ENCODE data around the gene FAM204A.

The FAM204A gene

DNA sequence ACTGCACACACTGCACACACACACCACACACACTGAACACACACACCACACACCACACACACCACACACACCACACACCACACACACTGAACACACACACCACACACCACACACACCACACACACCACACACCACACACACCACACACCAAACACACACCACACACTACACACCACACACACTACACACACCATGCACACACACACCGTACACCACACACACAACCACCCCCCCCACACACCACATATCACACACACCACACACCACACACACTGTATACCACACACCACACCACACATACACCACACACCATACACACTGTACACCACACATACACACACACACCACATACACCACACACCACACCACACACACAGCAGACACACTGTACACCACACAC, 59.5 kb downstream of the FAM204A start:
- no peak for DNase-seq

DNA sequence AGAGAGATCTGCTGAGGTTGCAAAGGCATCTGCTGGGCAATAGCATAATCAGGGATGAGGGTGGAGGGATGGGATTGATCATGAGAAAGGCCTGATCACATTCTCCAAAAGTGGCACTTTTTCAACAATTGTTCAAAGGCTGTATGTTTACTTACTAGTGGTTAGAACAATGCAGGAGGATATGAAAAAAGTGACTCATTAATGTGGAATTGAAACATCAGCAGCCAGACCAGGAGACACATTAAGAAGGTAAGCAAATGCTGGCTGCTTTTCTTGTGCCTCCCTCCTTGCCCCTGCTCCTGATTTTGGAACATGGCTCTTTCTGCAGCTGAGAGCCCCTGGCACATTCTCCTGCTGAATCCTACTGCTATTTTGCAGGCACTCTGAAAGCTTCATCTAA, 63.5 kb downstream of the FAM204A start:
- no peak for DNase-seq

DNA sequence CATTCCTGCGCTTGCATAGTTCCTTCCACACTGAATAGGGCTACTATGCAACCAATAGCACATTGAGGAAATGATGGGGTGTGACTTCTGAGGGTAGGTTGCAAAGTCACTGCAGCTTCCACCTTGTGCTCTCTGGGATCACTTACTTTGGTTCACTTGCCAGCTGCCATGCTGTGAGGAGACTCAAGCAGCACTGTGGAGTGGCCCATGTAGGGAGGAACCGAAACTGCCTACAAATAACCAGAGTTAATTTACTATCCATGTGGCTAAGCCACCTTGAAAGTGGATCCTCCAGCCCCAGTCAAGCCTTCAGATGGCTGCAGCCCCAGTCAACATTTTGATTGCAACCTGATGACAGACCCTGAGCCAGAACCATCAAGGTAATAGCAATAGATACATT, 64.3 kb downstream of the FAM204A start:
- no peak for DNase-seq

DNA sequence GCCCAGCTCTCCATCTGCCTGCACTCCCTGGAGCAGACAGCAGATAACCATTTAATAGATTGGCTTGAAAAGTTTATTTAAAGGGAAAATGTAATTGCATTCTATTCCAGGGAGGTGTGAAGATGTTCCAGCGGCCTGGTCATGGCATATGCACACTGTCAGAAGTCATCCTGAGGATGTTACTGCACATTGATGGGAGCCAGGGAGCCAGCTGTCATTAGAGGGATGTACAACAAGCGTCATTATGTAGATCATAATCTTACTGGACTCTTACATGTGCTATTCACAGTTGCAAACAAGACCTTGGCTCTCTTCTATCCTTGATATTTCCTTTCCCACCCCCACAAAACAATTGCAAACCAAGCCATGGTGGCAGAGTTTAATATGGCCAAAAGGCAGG, 65.4 kb downstream of the FAM204A start:
- no peak for DNase-seq

DNA sequence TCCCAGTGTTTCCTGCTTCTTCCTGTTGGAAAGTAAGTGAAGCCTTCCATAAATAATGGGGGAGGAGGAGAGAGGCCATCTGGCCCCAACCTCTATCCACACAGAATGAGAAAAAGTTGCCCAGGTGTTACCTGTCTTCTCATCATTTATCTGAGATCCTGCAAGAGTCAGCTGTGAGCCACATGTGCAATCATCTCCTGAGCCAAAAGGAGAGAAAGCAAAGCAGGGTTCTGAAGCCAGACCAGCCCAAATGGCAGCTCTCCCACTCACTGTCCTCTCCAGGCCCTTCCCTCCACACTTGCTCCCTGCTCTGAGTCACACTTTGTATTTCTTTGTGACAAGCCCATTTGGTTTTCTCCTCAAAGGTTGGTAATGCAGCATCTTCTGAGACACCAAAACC, 65.9 kb downstream of the FAM204A start:
- DNase-seq: no peak

DNA sequence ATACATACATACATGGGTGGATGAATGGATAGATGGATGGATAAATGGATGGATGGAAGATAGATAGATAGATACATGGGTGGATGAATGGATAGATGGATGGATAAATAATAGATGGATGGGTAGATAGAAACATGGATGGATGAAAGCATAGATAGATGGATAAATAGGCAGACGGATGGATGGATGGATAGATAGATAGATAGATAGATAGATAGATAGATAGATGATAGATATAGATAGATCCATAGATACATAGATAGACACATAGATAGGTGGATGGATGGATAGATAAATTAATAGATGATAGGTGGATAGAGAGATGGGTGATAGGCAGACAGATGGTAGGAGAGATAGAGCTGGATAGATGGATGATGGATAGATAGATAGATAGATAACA, 68.5 kb downstream of the FAM204A start:
- DNase-seq: no peak

- DNase-seq: no peak
These were observed 69.4 kb downstream of the FAM204A start for GRCh38 chr10:118272767-118273166.

DNA sequence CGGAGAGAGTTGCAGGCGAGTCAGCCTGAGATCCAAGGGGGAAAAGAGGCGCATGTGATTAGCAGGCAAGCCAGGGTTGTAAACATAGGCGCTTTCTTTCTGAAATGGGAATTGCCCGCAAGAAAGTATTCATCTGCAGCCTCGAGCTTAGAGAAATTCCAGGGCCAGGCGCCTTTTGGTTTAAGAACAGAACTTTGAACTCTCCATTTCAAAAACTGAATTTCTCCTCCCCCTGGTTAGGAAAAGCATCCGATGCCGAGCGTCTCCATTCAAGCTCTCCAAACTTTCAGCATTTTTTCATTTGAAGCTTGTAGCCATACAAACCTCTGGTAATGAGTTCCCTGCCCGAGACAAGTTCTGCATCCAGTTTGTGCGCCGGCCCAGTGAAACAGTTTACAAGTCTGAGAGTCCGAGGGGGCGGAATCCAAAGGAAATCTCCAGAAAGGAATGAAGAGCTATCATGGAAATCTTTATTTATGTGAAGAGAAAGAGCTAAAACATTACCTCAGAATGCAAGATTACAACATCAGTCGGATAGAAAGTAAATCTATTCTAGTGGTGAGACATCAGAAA, 69.9 kb downstream of the FAM204A start:
- DNase-seq: peak in 23 of 56 donors; percentile 5 to 69 (median 21)

GRCh38 chr10:118271671-118272070, 70.5 kb downstream of the FAM204A start:
- peak in 1 of 56 donors; percentile 34 for DNase-seq

GRCh38 chr10:118266098-118266748, 75.9 kb downstream of the FAM204A start:
- DNase-seq: no peak

DNA sequence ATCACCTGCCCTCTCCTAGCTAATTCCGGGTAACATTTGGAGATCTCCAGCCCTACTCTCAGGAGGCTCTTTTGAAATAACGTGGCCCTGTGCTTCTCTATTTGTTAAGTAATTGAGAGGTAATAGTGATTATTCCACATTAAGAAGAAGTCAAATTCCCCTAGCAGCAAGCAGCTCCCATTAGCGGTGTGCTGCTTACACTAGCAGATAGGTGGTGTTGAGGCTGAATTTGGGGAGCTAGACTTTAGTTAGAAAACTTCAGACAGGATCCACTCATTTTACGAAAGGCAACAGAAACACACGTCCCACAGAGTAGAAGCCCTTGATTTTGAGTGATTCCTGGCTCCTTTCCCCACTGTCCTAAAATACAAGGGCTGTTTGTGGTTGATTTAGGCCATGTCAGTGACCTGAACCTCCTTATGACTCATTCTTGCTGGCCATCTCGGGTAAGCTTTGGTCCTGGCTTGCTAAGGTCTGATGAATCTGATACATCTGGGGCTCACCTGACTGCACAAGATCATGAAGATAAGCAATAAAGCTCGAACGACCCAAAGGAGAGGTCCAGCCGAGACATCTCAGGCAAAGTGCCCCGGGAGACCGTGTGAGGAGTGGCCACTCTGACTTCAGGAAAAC, 77.2 kb downstream of the FAM204A start:
- DNase-seq: no peak

- no peak for DNase-seq
These were observed 77.9 kb downstream of the FAM204A start for GRCh38 chr10:118264252-118264651.

DNA sequence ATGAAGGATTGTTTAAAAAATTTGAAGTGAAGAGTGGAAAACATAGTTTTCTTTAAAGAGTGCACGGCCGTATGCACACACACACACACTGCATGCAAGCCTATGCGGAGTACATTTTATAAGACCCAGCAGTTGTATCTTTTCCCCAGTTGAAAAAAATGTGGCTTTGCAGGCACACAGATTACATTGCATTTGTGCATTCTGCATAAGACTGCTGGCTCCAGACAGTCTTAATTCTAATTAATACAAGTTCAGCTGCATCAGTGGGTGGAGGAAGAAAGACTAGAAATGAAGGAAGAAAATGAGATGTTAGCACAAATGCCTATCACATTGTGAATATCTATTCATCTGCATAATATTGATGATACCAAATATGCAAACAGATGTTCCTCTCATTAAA, 79.6 kb downstream of the FAM204A start:
- no peak for DNase-seq

DNA sequence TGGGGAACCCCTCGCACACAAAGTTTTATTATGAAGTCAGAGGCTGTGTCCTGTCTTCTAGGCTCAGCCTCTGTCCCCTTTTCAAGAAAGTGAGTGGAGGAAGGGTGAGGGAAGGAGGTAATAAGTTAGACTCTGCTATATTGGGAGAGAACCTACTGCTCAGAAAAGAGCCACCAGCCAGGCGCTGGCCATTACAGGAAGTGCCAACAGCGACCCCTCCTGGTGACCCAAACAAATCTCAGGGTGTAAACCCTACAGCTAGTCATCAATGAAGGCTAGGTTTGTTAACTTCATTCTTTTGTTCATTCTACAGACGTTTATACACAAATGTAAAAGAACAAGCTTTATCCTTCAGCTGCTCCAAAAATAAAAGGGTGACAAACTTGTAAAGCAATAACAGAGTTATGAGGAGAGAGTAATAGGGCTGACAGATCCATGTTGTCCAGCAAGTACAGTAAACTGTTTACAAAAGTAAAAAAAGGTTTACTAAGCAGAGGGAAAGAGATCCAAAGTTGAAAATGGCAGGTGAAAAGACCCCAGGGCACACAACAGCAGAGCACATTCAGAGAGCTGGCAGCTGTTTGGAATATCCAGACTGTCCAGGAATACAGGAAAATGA, 82.7 kb downstream of the FAM204A start:
- peak in 12 of 56 donors; percentile 3 to 24 (median 7) for DNase-seq

- DNase-seq: no peak
These were observed 83.8 kb downstream of the FAM204A start for GRCh38 chr10:118258285-118258684.

GRCh38 chr10:118256825-118257570, 85.1 kb downstream of the FAM204A start:
- no peak for DNase-seq

DNA sequence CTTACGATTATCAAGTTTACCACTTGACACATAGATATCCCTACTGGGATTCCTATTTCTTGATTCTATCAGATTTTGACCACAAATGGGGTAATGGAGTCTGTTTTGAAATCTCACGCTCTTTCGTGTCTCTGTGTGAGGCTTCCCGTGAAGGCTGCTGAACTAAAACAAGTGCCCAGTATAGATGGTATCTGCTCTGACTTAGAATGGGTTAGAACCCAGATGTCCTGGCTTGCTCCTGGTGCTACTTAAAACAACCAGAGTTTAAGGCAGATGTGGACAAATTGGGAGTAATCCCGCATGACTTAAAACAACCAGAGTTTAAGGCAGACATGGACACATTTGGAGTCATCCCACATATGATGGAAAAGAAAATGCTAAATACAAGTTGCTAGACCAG, 85.9 kb downstream of the FAM204A start:
- no peak for DNase-seq

GRCh38 chr10:118255355-118255754, 86.8 kb downstream of the FAM204A start:
- no peak for DNase-seq

GRCh38 chr10:118254654-118255053, 87.5 kb downstream of the FAM204A start:
- no peak for DNase-seq

DNA sequence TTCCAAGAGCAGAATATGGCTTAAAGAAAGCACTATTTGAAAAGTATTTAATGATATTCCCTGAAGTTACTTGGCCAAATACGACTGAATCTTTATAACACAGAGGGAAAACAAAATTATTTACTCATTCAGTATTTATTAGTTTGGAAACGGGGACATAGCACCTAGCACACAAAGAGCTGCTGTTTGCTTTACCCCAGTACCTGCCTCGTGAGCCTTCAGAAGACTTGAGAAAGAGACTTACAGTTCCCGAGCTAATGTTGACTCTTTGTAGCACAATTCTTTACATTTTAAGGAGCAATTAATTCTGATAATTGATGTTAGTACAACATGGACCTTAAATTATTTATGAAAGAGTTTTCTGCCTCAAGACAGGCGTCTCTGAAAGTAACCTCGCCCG, 88.7 kb downstream of the FAM204A start:
- DNase-seq: no peak

DNA sequence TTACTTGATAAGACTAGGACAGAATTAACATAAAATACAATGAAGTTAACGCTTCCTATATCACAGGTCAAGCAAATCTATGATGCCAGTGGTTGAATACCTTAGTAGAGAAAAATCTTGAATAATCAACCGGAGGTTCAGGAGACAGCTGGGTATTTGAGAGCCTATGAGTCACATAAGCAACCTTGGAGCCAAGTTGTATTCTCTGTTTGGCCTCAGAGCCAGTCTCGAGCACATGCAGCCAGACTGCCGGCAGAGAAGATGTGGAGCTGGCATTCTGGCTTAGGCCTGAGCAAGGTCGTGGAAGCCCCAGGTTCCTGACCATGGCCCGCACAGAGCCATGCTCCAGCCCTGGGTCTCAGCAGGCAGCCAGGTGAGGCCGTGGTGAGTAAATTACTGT, 90.3 kb downstream of the FAM204A start:
- DNase-seq: no peak

DNA sequence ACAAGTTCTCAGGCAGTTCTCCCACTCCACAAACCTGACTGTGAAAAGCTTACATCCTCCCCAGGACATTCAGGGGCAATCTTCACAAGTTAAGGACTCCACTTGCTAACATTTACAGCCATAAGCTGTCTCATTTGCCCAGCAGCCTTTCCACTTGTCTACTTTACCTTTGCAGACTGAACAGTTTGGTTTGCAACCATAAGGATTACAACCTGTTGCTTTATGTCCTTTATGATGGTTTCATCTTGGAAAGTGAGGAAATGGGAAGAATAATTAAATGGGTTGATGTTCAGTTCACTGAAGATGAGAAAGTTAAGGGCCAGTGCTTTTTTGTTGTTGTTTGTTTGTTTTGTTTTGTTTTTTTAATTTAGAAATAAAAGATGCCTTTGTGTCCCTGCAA, 92.4 kb downstream of the FAM204A start:
- no peak for DNase-seq

Measured in nucleus accumbens (tissue), 56 donors.